Memory B cell (primary cell): ENCODE data around the gene IFITM5.

Source experiments
- ATAC-seq: fragments of 150-1000 bp; cut with Tn5 transposase; 2 replicates; pipeline ENCODE4 v1.10.0; 2021; ENCODE audit warnings: low read depth, mild to moderate bottlenecking, moderate library complexity
- DNase-seq, 2 donors: peaks; one replicate each; pipeline ENCODE4 v3.0.0; 2022; ENCODE audit warnings: low spot score in 2 of 2
- H3K27ac Mint-ChIP-seq: one replicate; pipeline ENCODE4 v1.8.0; 2022; ENCODE audit warnings: mild to moderate bottlenecking, moderate library complexity, mixed read lengths
- H3K27me3 Mint-ChIP-seq: one replicate; pipeline ENCODE4 v1.8.0; 2022; ENCODE audit warnings: mixed read lengths
- H3K36me3 Mint-ChIP-seq: one replicate; pipeline ENCODE4 v1.8.0; 2022; ENCODE audit warnings: mild to moderate bottlenecking, mixed read lengths
- H3K4me1 Mint-ChIP-seq: one replicate; pipeline ENCODE4 v1.8.0; 2022; ENCODE audit warnings: mixed read lengths
- H3K4me3 Mint-ChIP-seq: one replicate; pipeline ENCODE4 v1.8.0; 2022; ENCODE audit warnings: mild to moderate bottlenecking, moderate library complexity, mixed read lengths
- H3K9me3 Mint-ChIP-seq: one replicate; pipeline ENCODE4 v1.8.0; 2022; ENCODE audit warnings: mixed read lengths

Gene IFITM5

DNA sequence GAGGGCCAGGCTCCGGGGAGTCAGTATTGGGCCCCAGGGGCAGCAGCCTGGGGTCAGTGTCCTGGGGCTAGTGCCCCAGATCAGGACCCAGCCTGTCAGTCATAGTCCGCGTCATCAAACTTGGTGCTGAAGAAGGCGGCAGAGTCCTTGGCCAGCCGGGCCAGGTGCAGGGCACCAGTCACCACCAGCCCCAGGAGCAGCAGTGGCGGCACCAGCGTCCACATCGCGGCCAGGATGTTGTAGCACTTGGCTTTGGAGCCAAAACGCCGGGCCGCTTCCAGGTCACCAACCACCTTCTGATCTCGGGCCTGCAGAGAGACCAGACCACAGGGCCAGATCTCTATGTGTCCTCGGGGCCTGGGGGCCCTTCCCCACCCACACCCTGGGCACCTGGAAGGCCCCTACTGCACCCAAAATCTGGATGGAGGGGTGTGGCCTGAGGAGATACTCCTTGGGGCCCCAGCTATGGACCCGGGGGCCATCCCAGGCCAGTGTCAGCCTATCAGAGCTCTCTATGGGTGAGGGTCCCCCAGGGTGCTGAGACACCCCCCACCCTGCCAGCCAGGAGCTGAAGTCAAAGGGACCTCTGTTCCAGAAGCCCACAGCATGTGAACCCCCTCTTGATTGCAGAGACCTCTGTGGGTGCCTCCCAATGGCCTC is 790 bp downstream of the IFITM5 start:
- Mint-ChIP-seq H3K9me3 (no peaks in the 10 kb centered on the region), H3K27me3 (peaks cover 2% of the 10 kb centered on the region), H3K27ac (no peak overlapping the region), H3K4me1 (peaks cover 17% of the 10 kb centered on the region), H3K36me3 (peaks cover 2% of the 10 kb centered on the region), H3K4me3 (no peak overlapping the region)
- DNase-seq (no peak), ATAC-seq (no peak)

- DNase-seq (no peak), ATAC-seq (no peak)
- Mint-ChIP-seq H3K4me1 (peaks cover 9% of the 10 kb centered on the region), H3K27me3 (peaks cover 2% of the 10 kb centered on the region), H3K27ac (no peak overlapping the region), H3K4me3 (no peak overlapping the region), H3K36me3 (peaks cover 2% of the 10 kb centered on the region), H3K9me3 (no peaks in the 10 kb centered on the region)
These were observed 1.5 kb downstream of the IFITM5 start for GRCh38 chr11:297586-298405.

DNA sequence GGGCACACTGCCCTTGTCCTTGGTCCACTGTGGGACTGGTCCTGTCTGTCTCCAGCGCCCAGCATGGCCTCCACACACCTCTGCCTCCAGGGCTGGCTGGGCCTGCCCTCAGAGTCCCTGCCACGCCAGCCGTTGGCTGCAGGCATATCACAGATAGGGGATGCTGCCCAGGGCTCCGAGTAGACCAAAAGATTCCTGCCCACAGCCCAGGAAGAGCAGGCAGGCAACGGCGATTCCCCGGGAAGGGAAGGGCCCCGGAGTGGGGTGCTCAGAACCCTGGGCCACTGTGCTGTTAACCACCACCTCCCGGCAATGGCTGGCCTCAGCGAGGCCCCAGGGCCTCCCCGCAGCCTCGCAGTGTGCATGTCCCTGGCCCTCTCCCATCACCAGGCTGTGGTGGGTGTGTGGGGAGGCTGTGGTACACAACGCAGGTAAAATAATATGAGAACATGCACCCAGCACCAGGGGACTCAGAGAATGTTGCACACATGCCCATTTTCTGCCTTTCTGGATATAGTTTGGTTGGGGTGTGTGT is 2.2 kb downstream of the IFITM5 start:
- H3K4me1 Mint-ChIP-seq: peaks cover 8% of the 10 kb centered on the region
- H3K27me3 Mint-ChIP-seq: peaks cover 2% of the 10 kb centered on the region
- no peak overlapping the region for H3K27ac Mint-ChIP-seq
- peaks cover 2% of the 10 kb centered on the region for H3K36me3 Mint-ChIP-seq
- no peak overlapping the region for H3K4me3 Mint-ChIP-seq
- no peak for ATAC-seq
- no peak for DNase-seq
- H3K9me3 Mint-ChIP-seq: no peaks in the 10 kb centered on the region

DNA sequence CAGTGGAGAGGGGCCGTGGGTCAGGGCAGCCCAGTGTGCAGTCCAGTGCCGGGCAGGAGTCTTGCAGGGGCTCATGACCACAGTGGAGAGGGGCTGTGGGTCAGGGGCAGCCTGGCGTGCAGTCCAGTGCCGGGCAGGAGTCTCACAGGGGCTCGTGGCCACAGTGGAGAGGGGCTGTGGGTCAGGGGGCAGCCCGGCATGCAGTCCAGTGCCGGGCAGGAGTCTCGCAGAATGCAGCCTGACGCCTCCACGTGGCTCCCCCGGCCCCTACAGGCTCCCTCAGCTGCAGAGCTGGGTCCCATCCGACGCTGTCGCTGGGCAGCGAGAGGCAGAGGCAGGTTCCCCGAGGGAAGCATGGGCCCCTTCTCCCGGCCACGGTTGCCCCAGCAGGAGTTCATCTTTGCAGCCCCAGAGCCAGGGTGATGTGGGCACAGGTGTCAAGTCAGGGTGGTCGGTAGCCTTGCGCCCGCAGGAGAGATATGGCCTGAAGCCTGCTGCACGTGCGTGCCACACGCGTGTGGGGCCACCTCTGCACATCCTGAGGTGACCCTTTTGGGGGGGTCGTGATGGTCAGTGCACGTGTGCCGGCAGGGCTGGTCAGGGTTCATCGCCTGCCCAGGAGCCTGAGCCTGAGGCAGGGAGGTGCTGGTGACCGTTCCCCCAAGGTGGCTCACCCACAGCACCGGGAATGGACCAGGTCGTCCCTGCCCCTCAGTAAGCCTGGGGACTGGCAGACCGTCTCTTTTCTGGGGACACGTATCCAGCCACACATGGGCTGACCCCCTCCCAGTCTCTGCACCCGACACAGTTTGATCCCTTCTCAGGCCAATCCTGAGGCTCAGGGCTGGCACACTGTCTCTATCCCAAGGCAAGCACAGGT is 2.9 kb downstream of the IFITM5 start:
- Mint-ChIP-seq H3K9me3 (no peaks in the 10 kb centered on the region), H3K27me3 (peaks cover 2% of the 10 kb centered on the region), H3K4me3 (no peak overlapping the region), H3K27ac (no peak overlapping the region), H3K4me1 (peaks cover 8% of the 10 kb centered on the region), H3K36me3 (peaks cover 3% of the 10 kb centered on the region)
- ATAC-seq (no peak), DNase-seq (no peak)

DNA sequence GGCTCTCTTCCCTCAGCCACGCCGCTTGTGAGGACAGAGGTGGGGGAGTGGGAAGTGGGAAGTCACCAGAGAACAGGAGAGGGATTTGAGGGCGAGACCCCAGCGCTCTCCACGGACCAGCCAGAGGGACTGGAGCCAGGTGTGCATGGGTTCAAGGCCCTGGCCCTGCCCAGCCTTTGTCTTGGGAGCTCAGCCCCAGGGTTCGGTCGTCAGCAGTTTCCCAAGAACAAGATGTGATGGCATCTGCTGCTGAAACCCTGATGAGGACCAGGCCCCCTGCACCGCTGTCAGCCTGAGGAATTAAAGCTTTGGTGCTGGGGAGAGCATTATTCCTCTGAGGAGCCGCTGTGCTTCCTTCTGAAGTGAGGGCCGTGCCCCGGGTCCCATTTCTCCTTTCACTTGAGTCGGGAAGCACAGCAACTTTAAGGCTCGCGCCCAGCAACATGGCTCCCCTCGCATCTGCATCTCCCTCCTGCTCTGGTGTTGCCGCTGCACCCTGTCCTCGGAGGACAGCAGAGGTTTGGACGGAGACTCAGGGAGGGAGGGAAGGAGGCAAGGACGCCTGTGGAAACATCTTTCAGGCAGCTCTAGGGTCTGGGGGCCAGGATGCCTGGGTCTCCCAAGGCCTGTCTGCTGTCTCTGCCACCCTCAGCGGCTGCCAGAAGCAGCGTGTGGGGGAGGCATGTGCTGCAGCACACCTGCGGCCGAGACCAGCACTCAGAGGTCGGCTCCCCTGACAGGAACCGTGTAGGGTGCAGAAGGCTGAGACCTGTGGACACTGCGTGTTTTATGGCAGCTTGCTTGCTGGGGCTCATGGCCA is 3.8 kb downstream of the IFITM5 start:
- H3K4me1 Mint-ChIP-seq: peaks cover 13% of the 10 kb centered on the region
- no peak overlapping the region for H3K4me3 Mint-ChIP-seq
- H3K27me3 Mint-ChIP-seq: peaks cover 2% of the 10 kb centered on the region
- H3K9me3 Mint-ChIP-seq: no peaks in the 10 kb centered on the region
- no peak overlapping the region for H3K27ac Mint-ChIP-seq
- no peak for DNase-seq
- H3K36me3 Mint-ChIP-seq: peaks cover 8% of the 10 kb centered on the region
- ATAC-seq: no peak

DNA sequence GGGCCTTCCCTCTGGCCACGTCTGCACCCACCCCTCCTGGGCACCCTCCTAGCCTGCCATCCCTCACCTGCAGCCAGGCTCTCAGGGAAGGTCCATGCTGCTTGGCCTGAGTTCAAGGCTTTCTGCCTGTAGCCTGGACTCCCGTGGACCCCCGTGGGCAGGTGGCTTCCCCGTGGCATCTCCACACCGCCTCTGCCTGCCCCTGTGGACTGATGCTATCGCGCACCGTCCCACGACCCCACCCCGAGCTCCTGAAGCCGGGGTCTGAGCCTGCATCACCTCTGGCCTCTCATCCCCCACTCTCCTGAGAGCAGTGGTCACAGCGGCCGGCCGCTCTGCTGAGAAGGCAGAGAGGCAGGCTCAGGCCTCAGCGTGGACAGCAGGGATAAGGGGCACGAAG is 4.5 kb downstream of the IFITM5 start:
- no peak for DNase-seq
- no peak overlapping the region for H3K27ac Mint-ChIP-seq
- no peaks in the 10 kb centered on the region for H3K9me3 Mint-ChIP-seq
- H3K36me3 Mint-ChIP-seq: peaks cover 8% of the 10 kb centered on the region
- no peak for ATAC-seq
- H3K27me3 Mint-ChIP-seq: peaks cover 2% of the 10 kb centered on the region
- peaks cover 14% of the 10 kb centered on the region for H3K4me1 Mint-ChIP-seq
- no peak overlapping the region for H3K4me3 Mint-ChIP-seq

- Mint-ChIP-seq H3K27ac (no peak overlapping the region), H3K27me3 (peaks cover 2% of the 10 kb centered on the region), H3K4me3 (no peak overlapping the region), H3K4me1 (peaks cover 15% of the 10 kb centered on the region), H3K9me3 (no peaks in the 10 kb centered on the region), H3K36me3 (peaks cover 8% of the 10 kb centered on the region)
- no peak for DNase-seq
- ATAC-seq: no peak
These were observed 5.3 kb downstream of the IFITM5 start for GRCh38 chr11:293852-294661.

DNA sequence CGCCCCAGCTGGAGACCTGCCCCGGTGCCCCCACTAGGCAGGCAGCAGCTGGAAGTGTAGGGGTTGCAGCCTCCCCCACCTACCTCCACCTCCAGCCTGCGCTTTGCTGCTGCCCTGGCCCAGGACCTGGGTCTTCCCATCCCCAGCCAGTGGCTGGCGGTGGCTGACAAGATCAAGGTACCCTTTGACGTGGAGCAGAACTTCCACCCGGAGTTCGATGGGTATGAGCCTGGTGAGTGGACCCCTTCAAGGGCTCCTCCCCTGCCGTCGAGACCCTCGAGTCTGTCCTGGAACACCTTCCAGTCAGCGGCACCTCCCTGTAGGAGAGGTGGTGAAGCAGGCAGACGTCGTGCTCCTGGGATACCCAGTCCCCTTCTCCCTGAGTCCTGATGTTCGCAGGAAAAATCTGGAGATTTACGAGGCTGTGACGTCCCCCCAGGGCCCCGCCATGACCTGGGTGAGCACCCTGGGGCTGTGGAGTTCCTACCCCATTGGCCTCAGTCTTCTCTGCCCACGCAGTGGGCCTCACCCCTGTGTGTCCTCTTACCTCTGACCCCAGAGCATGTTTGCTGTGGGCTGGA is 6.0 kb downstream of the IFITM5 start:
- Mint-ChIP-seq H3K27ac (no peak overlapping the region), H3K27me3 (peaks cover 2% of the 10 kb centered on the region), H3K9me3 (no peaks in the 10 kb centered on the region), H3K36me3 (peaks cover 8% of the 10 kb centered on the region), H3K4me3 (no peak overlapping the region), H3K4me1 (peaks cover 15% of the 10 kb centered on the region)
- ATAC-seq (no peak), DNase-seq (no peak)

- DNase-seq (no peak), ATAC-seq (no peak)
- H3K36me3 Mint-ChIP-seq: peaks cover 10% of the 10 kb centered on the region
- H3K9me3 Mint-ChIP-seq: no peaks in the 10 kb centered on the region
- H3K4me1 Mint-ChIP-seq: peaks cover 18% of the 10 kb centered on the region
- no peaks in the 10 kb centered on the region for H3K27me3 Mint-ChIP-seq
- H3K27ac Mint-ChIP-seq: no peak overlapping the region
- no peak overlapping the region for H3K4me3 Mint-ChIP-seq
These were observed 6.9 kb downstream of the IFITM5 start for GRCh38 chr11:292211-293121.

- DNase-seq: no peak
- H3K4me3 Mint-ChIP-seq: no peak overlapping the region
- H3K36me3 Mint-ChIP-seq: peaks cover 10% of the 10 kb centered on the region
- H3K27ac Mint-ChIP-seq: peak overlapping the region; percentile 6
- H3K27me3 Mint-ChIP-seq: peaks cover 5% of the 10 kb centered on the region
- H3K4me1 Mint-ChIP-seq: peaks cover 22% of the 10 kb centered on the region
- no peak for ATAC-seq
- H3K9me3 Mint-ChIP-seq: no peaks in the 10 kb centered on the region
These were observed 7.8 kb downstream of the IFITM5 start for GRCh38 chr11:291281-292210.
